Lung (tissue), 12 donors: ENCODE results near the gene ILK. TPM values are rescaled to one million over a fixed set of nuclear protein-coding genes. Genes with fewer than 3 reads are reported as not detected.

ENCODE experiments used
- ATAC-seq: fragments of 200-7000 bp; cut with Tn5 transposase; one replicate; pipeline ENCODE4 v1.9.1; 2020; ENCODE audit warnings: moderate number of reproducible peaks; ENCODE audit not compliant: insufficient read depth, low FRiP score
- DNase-seq, 3 donors: peaks; one replicate each; pipeline ENCODE4 v3.0.0-alpha.2; 2013 to 2017
- H3K27ac ChIP-seq, 2 donors: one replicate each; pipeline ENCODE4 v1.5.1; 2013; ENCODE audit warnings: mild to moderate bottlenecking in 2 of 2, moderate library complexity in 2 of 2, control low read depth in 1 of 2, inconsistent platforms in 1 of 2, low read depth in 1 of 2, low read length in 1 of 2
- H3K27me3 ChIP-seq, 3 donors: one replicate each; pipeline ENCODE4 v1.5.1; 2013; ENCODE audit warnings: low read length in 2 of 3; ENCODE audit not compliant: control insufficient read depth in 3 of 3, insufficient read depth in 3 of 3
- H3K36me3 ChIP-seq, 4 donors: one replicate each; pipeline ENCODE4 v1.5.1; 2013; ENCODE audit warnings: low read length in 4 of 4, mild to moderate bottlenecking in 1 of 4, moderate library complexity in 1 of 4; ENCODE audit not compliant: control insufficient read depth in 4 of 4, insufficient read depth in 4 of 4
- H3K4me1 ChIP-seq, 5 donors: one replicate each; pipeline ENCODE4 v1.5.1; 2013; ENCODE audit warnings: low read length in 5 of 5, mild to moderate bottlenecking in 2 of 5, moderate library complexity in 1 of 5; ENCODE audit not compliant: control insufficient read depth in 5 of 5, insufficient read depth in 5 of 5
- H3K4me3 ChIP-seq: one replicate; pipeline ENCODE4 v1.5.1; 2013; ENCODE audit warnings: mild to moderate bottlenecking, control low read depth, moderate library complexity
- H3K9ac ChIP-seq, 2 donors: one replicate each; pipeline ENCODE4 v1.5.1; 2013; ENCODE audit warnings: low read length in 2 of 2, control low read depth in 1 of 2; ENCODE audit not compliant: insufficient read depth in 1 of 2
- H3K9me3 ChIP-seq, 4 donors: one replicate each; pipeline ENCODE4 v1.5.1; 2013; ENCODE audit warnings: low read length in 3 of 4, mild to moderate bottlenecking in 1 of 4, moderate library complexity in 1 of 4; ENCODE audit not compliant: control insufficient read depth in 4 of 4, insufficient read depth in 3 of 4
- whole genome bisulfite sequencing, 2 donors: extraction: QIAGEN DNeasy Blood & Tissue Kit; methylation state at CpG; one replicate each; pipeline ENCODE4 v1.1.7; 2013; 5-methylcytosine and 5-hydroxymethylcytosine counted together
- polyA plus RNA-seq, 2 donors: library from polyadenylated mRNA; stranded (reverse); fragments of 200-250 nt; gene quantifications; one replicate each; pipeline ENCODE4 v1.2.1, GENCODE V29; 2013
- total RNA-seq, 2 donors: library from RNA; depleted of rRNA in 1 of 2; stranded (reverse); fragments of >200 nt in 1 of 2; gene quantifications; one replicate each; pipeline ENCODE4 v1.2.1, GENCODE V29; 2014 to 2021
- TF ChIP-seq, protein P1 (sequence below): IDR thresholded peaks from 2 replicates; pipeline ENCODE4 v1.5.1; 2012; ENCODE audit warnings: mild to moderate bottlenecking; ENCODE audit errors: control extremely low read depth, extremely low read depth
- donor health status: control.
- donor health status: control.
- donor health status: Bipolar disorder and iron deficiency.
- donor health status: healthy.
- donor health status: DM: yes; HTN: yes; CAD: no.

Gene ILK
- total and polyA plus RNA-seq, 4 donors: 91.1 to 147 (median 136) TPM

DNA sequence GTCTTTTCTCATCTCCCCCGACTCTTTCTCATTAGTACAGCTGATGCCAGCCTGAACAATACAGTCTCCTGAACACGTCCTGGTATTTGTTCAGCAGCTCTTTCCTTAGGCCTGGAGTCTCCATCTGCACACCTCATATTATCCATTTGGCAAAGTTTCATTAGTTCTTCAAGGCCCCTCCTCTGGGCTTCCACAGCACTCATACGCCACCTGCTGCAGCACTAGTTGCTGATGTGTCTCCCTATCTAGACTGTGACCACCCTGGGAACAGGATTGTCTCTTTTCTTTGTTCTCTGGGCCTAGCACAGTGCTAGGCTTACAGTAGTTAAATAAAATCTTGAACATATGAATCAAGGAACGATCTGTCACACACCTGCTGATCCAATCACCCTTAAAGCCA is 34.9 kb downstream of the ILK start:
- TF ChIP-seq, protein P1, sequence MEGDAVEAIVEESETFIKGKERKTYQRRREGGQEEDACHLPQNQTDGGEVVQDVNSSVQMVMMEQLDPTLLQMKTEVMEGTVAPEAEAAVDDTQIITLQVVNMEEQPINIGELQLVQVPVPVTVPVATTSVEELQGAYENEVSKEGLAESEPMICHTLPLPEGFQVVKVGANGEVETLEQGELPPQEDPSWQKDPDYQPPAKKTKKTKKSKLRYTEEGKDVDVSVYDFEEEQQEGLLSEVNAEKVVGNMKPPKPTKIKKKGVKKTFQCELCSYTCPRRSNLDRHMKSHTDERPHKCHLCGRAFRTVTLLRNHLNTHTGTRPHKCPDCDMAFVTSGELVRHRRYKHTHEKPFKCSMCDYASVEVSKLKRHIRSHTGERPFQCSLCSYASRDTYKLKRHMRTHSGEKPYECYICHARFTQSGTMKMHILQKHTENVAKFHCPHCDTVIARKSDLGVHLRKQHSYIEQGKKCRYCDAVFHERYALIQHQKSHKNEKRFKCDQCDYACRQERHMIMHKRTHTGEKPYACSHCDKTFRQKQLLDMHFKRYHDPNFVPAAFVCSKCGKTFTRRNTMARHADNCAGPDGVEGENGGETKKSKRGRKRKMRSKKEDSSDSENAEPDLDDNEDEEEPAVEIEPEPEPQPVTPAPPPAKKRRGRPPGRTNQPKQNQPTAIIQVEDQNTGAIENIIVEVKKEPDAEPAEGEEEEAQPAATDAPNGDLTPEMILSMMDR: no peak
- H3K9ac ChIP-seq: no peak overlapping the region
- H3K4me1 ChIP-seq: peaks cover 7 to 28% (median 12%) of the 10 kb centered on the region in 5 donors
- DNase-seq: no peak
- 65 to 85% methylated on average over 4 of the region's 4 CpGs for WGBS, 2 donors
- H3K27ac ChIP-seq: peak overlapping the region in 1 of 2 donors; percentile 37
- H3K27me3 ChIP-seq: no peaks in the 10 kb centered on the region
- ATAC-seq: no peak
- no peak overlapping the region for H3K4me3 ChIP-seq
- peaks cover 0 to 24% (median 13%) of the 10 kb centered on the region in 4 donors for H3K36me3 ChIP-seq
- no peaks in the 10 kb centered on the region for H3K9me3 ChIP-seq

DNA sequence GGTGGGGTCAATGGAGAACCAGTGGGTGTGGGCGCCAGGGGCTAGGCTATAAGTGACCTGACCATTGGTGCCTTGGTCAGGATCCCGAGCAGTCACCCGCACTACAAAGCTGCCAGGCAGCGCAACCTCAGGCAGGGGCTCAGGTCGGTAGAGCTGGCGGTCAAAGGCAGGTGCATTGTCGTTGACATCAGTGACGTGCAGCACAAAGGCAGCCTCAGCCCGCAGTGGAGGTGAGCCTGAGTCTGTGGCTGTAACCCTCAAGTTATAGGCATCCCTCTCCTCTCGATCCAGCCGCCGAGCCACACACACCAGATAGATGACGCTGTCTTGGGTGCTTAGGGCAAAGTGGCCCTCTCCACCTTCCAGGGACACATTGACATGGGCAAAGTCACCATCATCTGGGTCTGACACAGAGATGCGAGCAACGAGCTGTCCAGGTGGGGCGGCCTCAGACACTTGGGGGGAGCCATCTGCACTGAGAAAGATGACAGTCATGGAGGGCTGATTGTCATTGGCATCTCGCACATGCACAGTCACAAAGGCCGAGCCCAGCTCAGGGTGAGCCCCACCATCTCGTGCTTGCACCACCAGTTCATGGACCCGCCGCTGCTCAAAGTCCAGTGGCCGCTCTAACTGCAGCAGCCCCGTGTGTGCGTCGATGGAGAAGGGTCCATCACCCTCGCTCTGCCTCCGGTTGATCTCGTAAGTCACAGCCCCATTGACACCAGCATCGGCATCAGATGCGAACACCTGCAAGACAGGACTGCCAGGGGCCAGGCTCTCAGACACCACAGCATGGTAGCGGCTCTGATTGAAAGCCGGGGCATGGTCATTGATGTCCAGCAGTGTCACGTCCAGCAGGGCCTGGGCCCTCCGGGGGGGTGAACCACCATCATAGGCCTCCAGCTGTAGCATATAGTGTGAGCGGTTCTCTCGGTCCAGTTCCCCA is 36.7 kb downstream of the ILK start:
- H3K36me3 ChIP-seq: peaks cover 0 to 22% (median 12%) of the 10 kb centered on the region in 4 donors
- WGBS, 2 donors: 96 to 97% methylated on average over 36 of the region's 36 CpGs
- H3K27ac ChIP-seq: no peak overlapping the region
- H3K9me3 ChIP-seq: no peaks in the 10 kb centered on the region
- H3K9ac ChIP-seq: no peak overlapping the region
- no peaks in the 10 kb centered on the region for H3K27me3 ChIP-seq
- no peak for ATAC-seq
- peaks cover 7 to 23% (median 10%) of the 10 kb centered on the region in 5 donors for H3K4me1 ChIP-seq
- TF ChIP-seq, protein P1: no peak
- H3K4me3 ChIP-seq: no peak overlapping the region
- no peak for DNase-seq

DNA sequence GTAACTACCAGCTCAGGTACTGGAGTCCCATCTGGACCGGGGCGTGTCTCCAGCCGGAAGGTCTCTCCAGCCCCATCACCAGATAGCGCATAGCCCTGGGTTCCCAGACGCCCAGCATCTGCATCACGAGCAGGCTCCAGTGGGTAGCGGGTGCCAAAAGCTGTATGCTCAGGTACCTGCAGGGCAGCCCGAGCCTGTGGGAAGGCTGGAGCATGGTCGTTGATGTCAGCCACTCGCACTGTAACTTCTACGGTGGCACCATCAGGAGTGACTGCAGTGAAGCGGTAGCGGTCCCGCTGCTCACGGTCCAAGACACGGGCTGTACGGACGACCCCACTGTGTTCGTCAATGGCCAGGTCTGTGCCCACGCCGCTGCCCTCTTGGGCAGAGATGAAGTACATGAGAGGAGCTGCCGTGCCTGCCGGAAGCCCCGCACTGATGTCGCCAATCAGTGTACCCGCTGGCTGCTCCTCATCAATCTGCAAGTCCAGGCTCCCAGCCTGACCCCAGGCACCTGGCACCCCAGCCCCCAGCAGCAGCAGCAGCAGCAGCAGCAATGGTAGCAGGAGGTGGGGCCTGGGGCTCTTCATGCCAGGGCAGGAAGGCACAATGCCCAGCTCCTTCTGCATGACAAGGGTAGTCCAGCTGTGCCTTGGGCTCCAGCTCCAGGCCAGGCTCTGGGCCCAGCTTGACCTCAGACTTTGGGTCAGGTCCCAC is 37.6 kb downstream of the ILK start:
- WGBS, 2 donors: 96 to 98% methylated on average over 26 of the region's 26 CpGs
- ATAC-seq: no peak
- H3K27ac ChIP-seq: no peak overlapping the region
- H3K9ac ChIP-seq: no peak overlapping the region
- TF ChIP-seq, protein P1: no peak
- no peaks in the 10 kb centered on the region for H3K27me3 ChIP-seq
- H3K4me3 ChIP-seq: no peak overlapping the region
- H3K36me3 ChIP-seq: peaks cover 0 to 22% (median 12%) of the 10 kb centered on the region in 4 donors
- no peaks in the 10 kb centered on the region for H3K9me3 ChIP-seq
- no peak for DNase-seq
- H3K4me1 ChIP-seq: peaks cover 0 to 19% (median 7%) of the 10 kb centered on the region in 5 donors
